Upper lobe of left lung (tissue), 6 donors: ENCODE data around the gene BAIAP2L2. TPM values are rescaled to one million over a fixed set of nuclear protein-coding genes. Genes with fewer than 3 reads are reported as not detected.

Source experiments
- ATAC-seq, 2 donors: fragments of 200-7000 bp; cut with Tn5 transposase; one replicate each; pipeline ENCODE4 v1.9.1; 2022; ENCODE audit warnings: mild to moderate bottlenecking in 2 of 2, moderate library complexity in 2 of 2; ENCODE audit not compliant: low FRiP score in 2 of 2
- DNase-seq, 2 donors: peaks; one replicate each; pipeline ENCODE4 v3.0.0-alpha.2; 2019 to 2020
- H3K27ac ChIP-seq, 4 donors: fragments of 200-600 bp; sonication (generic); one replicate each; pipeline ENCODE4 v1.5.1; 2016 to 2019
- H3K27me3 ChIP-seq, 4 donors: fragments of 200-600 bp; sonication (generic); one replicate each; pipeline ENCODE4 v1.5.1; 2017 to 2019
- H3K36me3 ChIP-seq, 4 donors: fragments of 200-600 bp; sonication (generic); one replicate each; pipeline ENCODE4 v1.5.1; 2016 to 2019
- H3K4me1 ChIP-seq, 4 donors: fragments of 200-600 bp; sonication (generic); one replicate each; pipeline ENCODE4 v1.5.1; 2018 to 2019
- H3K4me3 ChIP-seq, 4 donors: fragments of 200-600 bp; sonication (generic); one replicate each; pipeline ENCODE4 v1.5.1; 2017 to 2019; ENCODE audit warnings: mild to moderate bottlenecking in 2 of 4, moderate library complexity in 1 of 4
- H3K9me3 ChIP-seq, 4 donors: fragments of 200-600 bp; sonication (generic); one replicate each; pipeline ENCODE4 v1.5.1; 2018 to 2019
- EP300 ChIP-seq, 4 donors: sonication (generic); formaldehyde crosslinking; IDR thresholded peaks; one replicate each; pipeline ENCODE4 v1.5.1; 2017; ENCODE audit warnings: antibody characterized with exemption in 4 of 4, control low read depth in 2 of 4
- POLR2A ChIP-seq, 4 donors: fragments of 450-650 bp; IDR thresholded peaks; one replicate each; pipeline ENCODE4 v1.5.1; 2016 to 2017; ENCODE audit warnings: antibody characterized with exemption in 4 of 4, mild to moderate bottlenecking in 2 of 4
- POLR2AphosphoS5 ChIP-seq, 2 donors: sonication (generic); formaldehyde crosslinking; IDR thresholded peaks; one replicate each; pipeline ENCODE4 v1.5.1; 2017; ENCODE audit warnings: antibody characterized with exemption in 2 of 2
- WGBS, 2 donors: methylation state at CpG; one replicate each; pipeline ENCODE4 v1.1.5; 2017 to 2018; 5-methylcytosine and 5-hydroxymethylcytosine counted together
- total RNA-seq, 6 donors: library from RNA; depleted of rRNA in 4 of 6; stranded (reverse); fragments of >200 nt in 4 of 6; gene quantifications; one replicate each; pipeline versions ENCODE4 v1.1.0 to v1.2.1, GENCODE V29; 2016 to 2021
- TF ChIP-seq, protein P1 (sequence below), 6 experiments: fragments of 450-650 bp in 4 of 6; fragments of 200-600 bp in 2 of 6; sonication (generic) in 2 of 6; IDR thresholded peaks; one replicate each; pipeline ENCODE4 v1.5.1; 2016 to 2019; ENCODE audit warnings: antibody characterized with exemption in 6 of 6
- donor health status: DM: no; HTN: no; CAD: no; lungs with moderate emphysema.
- donor health status: DM: no; HTN: yes; CAD: no; lungs with severe emphysema.

The BAIAP2L2 gene
- total RNA-seq, 6 donors from 2014 or later = 0.94 to 6.3 (median 0.98) TPM; not detected in 3

DNA sequence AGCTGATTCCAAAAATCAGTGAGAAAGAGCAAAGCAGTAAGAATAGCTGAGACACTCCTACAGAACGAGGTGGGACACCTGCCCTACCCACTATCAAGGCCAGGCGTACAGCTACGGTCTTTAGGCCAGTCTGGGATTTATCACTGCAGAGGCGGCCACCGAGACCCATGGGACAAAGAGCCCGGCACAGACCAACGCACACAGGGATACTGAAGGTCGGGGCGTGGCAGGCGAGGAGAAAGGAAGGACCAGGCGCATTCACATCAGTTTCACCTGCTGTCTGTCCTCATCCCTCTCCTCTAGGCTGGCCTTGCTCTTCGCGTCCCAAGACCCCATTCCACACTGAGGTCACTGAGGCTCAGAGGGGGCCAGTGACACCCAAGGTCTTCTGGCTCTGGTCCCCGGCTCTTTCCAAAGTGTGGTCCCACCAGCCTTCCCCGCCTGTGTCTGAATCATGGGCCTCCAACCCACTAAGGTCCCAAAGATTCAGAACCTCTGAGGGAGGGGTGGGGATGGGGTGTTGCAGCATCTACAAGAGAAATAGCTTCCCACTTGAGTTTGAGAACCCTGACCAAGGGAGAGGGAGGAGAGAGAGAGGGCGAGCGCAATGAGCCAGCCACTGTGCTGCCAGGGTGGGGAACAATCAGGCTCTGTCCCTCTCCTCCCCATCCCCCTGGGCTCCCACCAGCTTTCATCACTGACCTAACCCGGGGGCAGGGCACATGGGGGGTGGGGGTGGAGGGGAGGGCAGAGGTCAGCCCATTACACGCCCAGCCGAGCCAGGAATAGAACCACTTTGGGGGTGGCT, 60.5 kb downstream of the BAIAP2L2 start:
- Histone ChIP-seq H3K27ac (no peak overlapping the region), H3K36me3 (no peaks in the 10 kb centered on the region), H3K4me3 (no peak overlapping the region), H3K27me3 (no peaks in the 10 kb centered on the region), H3K4me1 (peaks cover 0 to 7% (median 5%) of the 10 kb centered on the region in 4 donors), H3K9me3 (no peaks in the 10 kb centered on the region)
- TF ChIP-seq, protein P1, sequence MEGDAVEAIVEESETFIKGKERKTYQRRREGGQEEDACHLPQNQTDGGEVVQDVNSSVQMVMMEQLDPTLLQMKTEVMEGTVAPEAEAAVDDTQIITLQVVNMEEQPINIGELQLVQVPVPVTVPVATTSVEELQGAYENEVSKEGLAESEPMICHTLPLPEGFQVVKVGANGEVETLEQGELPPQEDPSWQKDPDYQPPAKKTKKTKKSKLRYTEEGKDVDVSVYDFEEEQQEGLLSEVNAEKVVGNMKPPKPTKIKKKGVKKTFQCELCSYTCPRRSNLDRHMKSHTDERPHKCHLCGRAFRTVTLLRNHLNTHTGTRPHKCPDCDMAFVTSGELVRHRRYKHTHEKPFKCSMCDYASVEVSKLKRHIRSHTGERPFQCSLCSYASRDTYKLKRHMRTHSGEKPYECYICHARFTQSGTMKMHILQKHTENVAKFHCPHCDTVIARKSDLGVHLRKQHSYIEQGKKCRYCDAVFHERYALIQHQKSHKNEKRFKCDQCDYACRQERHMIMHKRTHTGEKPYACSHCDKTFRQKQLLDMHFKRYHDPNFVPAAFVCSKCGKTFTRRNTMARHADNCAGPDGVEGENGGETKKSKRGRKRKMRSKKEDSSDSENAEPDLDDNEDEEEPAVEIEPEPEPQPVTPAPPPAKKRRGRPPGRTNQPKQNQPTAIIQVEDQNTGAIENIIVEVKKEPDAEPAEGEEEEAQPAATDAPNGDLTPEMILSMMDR (IDR thresholded peaks at IDR 0.05) = no peak
- no peak for TF ChIP-seq POLR2AphosphoS5 (IDR thresholded peaks at IDR 0.05)
- TF ChIP-seq EP300 (IDR thresholded peaks at IDR 0.05) = no peak
- TF ChIP-seq POLR2A (IDR thresholded peaks at IDR 0.05) = no peak
- ATAC-seq (no peak), DNase-seq (no peak)
- 85% methylated on average over 17 to 20 of the region's 20 CpGs for WGBS, 2 donors

DNA sequence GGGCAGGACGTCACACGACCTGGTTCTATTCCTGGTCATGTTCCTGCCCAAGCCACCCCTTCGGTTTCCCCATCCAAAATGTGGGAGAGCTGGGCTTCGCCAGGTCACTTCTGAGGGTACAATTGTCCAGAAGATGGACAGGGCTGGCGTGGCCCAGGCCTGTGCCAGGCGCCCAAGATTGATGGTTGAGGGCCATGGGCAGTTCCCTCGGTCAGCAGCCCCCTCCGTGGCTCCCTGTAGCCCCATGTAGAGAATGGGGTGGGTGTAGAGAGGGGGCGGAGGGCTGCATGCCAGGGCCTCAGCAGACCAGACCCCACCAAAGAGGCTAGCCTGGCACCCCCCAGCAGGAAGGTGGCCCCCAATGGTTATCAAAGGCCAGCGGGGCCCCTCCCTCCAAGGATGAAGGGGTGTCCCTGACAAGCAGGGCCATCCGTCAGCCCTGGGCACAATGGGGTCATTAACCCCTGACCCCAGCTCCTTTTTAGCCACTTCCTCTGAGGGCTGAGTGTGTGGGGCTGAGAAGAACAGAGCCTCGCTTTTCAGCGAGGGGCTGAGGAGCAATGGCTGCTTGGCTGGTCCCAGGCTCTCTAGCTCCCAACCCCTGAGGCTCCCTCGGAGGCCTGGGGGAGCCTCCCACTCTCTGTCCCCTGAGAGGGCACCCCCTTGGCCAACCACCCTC, 64.3 kb downstream of the BAIAP2L2 start:
- TF ChIP-seq POLR2A (IDR thresholded peaks at IDR 0.05) = no peak
- TF ChIP-seq, protein P1 (IDR thresholded peaks at IDR 0.05) = no peak
- no peak for TF ChIP-seq EP300 (IDR thresholded peaks at IDR 0.05)
- no peak for TF ChIP-seq POLR2AphosphoS5 (IDR thresholded peaks at IDR 0.05)
- no peaks in the 10 kb centered on the region for H3K36me3 ChIP-seq
- ATAC-seq = no peak
- no peaks in the 10 kb centered on the region for H3K27me3 ChIP-seq
- H3K4me3 ChIP-seq = no peak overlapping the region
- H3K27ac ChIP-seq = no peak overlapping the region
- WGBS, 2 donors = 69 to 76% methylated on average over 8 to 12 of the region's 14 CpGs
- H3K9me3 ChIP-seq = no peaks in the 10 kb centered on the region
- H3K4me1 ChIP-seq = peaks cover 6 to 14% (median 10%) of the 10 kb centered on the region in 4 donors
- DNase-seq = no peak

DNA sequence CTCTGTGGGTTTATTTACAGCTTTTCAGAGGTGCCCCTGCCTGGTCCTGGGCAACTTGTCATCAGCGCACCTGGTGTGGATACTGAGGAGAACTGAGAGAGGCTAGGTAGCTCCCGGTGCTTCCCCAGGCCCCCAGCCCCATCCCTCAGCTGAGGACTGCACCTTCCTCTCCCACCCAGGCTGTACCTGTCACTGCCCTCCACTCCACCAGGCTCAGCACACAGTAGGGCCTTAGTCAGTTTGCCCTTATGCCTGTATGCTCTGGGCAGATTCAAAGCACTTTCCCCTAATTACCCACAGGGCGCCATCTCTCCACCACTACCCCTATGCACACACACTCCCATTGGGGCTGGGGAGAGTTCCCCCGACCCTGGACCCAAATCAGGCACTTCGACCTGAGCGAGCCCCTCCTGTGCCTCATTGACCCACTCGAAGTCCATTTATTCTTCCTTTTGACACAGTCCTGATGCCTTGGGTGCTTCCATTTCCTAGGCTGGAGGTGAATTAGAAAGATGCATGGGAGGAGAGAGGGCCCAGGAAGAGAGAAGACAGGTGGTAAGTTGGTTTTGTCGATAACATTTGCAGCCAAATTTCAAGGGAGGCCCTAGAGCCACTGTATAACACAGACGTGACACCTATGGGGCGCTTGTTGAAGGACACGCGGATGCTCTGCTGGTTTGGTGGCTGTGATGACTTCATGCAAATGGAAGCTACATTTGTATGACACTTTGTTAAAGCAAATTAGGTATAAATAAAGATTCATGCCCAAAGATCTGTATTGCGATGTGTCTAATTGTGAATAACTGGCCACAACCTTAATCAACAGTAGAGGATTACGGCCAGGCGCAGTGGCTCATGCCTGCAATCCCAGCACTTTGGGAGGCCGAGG, 67.1 kb downstream of the BAIAP2L2 start:
- ATAC-seq = no peak
- DNase-seq = no peak
- WGBS, 2 donors = 91 to 96% methylated on average over 15 of the region's 16 CpGs

DNA sequence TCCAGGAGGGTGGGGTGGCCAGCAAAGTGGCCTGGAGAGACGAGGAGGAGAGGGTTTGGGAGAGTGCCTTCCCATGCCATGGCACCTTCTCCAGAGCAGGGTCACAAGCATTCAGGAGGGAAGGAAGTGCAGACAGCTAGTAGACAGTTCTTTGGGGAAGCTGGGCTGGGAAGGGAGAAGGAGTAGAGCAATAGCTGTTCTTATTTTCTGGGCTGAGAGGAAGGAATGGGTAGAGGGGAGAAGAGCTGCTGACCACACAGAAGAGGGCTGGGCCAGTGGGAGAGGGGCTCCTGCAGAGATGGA, 68.0 kb downstream of the BAIAP2L2 start:
- Histone ChIP-seq H3K4me1 (peaks cover 6 to 14% (median 10%) of the 10 kb centered on the region in 4 donors), H3K4me3 (no peak overlapping the region), H3K9me3 (no peaks in the 10 kb centered on the region), H3K27me3 (no peaks in the 10 kb centered on the region), H3K36me3 (no peaks in the 10 kb centered on the region), H3K27ac (peak overlapping the region in 1 of 4 donors; percentile 6)
- TF ChIP-seq, protein P1 (IDR thresholded peaks at IDR 0.05) = no peak
- TF ChIP-seq POLR2A (IDR thresholded peaks at IDR 0.05) (no peak), POLR2AphosphoS5 (IDR thresholded peaks at IDR 0.05) (no peak), EP300 (IDR thresholded peaks at IDR 0.05) (no peak)
- ATAC-seq (no peak), DNase-seq (no peak)
- WGBS, 2 donors = 36 to 37% methylated on average over 1 of the region's 1 CpG

More for the DNA sequence above, 67.1 kb downstream of the BAIAP2L2 start:
- H3K4me1 ChIP-seq = peaks cover 6 to 14% (median 10%) of the 10 kb centered on the region in 4 donors
- no peaks in the 10 kb centered on the region for H3K36me3 ChIP-seq
- no peaks in the 10 kb centered on the region for H3K9me3 ChIP-seq
- no peak overlapping the region for H3K4me3 ChIP-seq
- TF ChIP-seq EP300 (IDR thresholded peaks at IDR 0.05) = no peak
- TF ChIP-seq POLR2A (IDR thresholded peaks at IDR 0.05) = no peak
- TF ChIP-seq POLR2AphosphoS5 (IDR thresholded peaks at IDR 0.05) = no peak
- TF ChIP-seq, protein P1 (IDR thresholded peaks at IDR 0.05) = no peak
- H3K27ac ChIP-seq = no peak overlapping the region
- H3K27me3 ChIP-seq = no peaks in the 10 kb centered on the region
